ENCODE data around the gene CTNNBIP1. TPM values are rescaled to one million over a fixed set of nuclear protein-coding genes. Genes with fewer than 3 reads are reported as not detected.
A peak's percentile ranks its signal among the peaks of the same experiment; 100 is the strongest.

Gene CTNNBIP1
- total and polyA plus RNA-seq, 9 of the 15 experiments (the other 6 are each of a cell fraction or from before 2014, with no cell fraction given) = 0.65 to 29.2 (median 14.7) TPM

- Histone ChIP-seq H3K9me1 (ENCODE audit: control insufficient read depth, insufficient read depth, low read length) (no peaks in the 10 kb centered on the region), H2AFZ (ENCODE audit: low read depth, low read length) (no peak overlapping the region), H3K4me1 (replicated peaks in 1 of 2; ENCODE audit: control insufficient read depth in 2 of 2, insufficient read depth in 2 of 2, low read length in 2 of 2) (peaks cover 12 to 13% of the 10 kb centered on the region in 2 experiments), H3K4me3 (no peak overlapping the region), H3K27ac (ENCODE audit: extremely low read depth, low read depth, low read length) (no peak overlapping the region), H3K4me2 (ENCODE audit: insufficient read depth, low read length) (no peak overlapping the region), H3K27me3 (ENCODE audit: control insufficient read depth in 2 of 2, insufficient read depth in 2 of 2, low read length in 2 of 2) (no peaks in the 10 kb centered on the region), H3K79me2 (ENCODE audit: control insufficient read depth, insufficient read depth, low read length) (peaks cover 32% of the 10 kb centered on the region), H4K20me1 (replicated peaks; ENCODE audit: control insufficient read depth, insufficient read depth, low read length) (no peaks in the 10 kb centered on the region), H3K9ac (ENCODE audit: insufficient read depth in 1 of 2, low read depth in 2 of 2, low read length in 2 of 2) (no peak overlapping the region), H3K36me3 (ENCODE audit: control insufficient read depth, insufficient read depth, low read length) (peaks cover 26% of the 10 kb centered on the region), H3K9me3 (replicated peaks; ENCODE audit: control insufficient read depth, insufficient read depth, low read depth, low read length) (no peaks in the 10 kb centered on the region)
- in situ Hi-C loops (cut with MboI) (loop anchor here (10.0 kb wide), 1 partner anchor 72 kb away; no protein-coding TSS in a partner anchor), intact Hi-C loops (cut with micrococcal nuclease) (no loop called here)
- ATAC-seq (no peak), FAIRE-seq (no peak), DNase-seq (ENCODE audit: extremely low read depth in 1 of 4, low spot score in 3 of 4) (no peak)
- ChIA-PET CTCF (ENCODE audit: low intra/inter-chr PET ratio) (no interaction called here), POLR2A (no interaction called here)
- TF ChIP-seq ZNF77 (CRISPR knock-in tag; IDR thresholded peaks at IDR 0.05) (no peak), GABPB1 (CRISPR knock-in tag; IDR thresholded peaks at IDR 0.05) (no peak), PRPF4 (IDR thresholded peaks at IDR 0.05; ENCODE audit: insufficient read depth, low read depth, low read length, poor library complexity, severe bottlenecking) (no peak), ELF2 (CRISPR knock-in tag; IDR thresholded peaks at IDR 0.05) (no peak), ATF1 (CRISPR knock-in tag; IDR thresholded peaks at IDR 0.05) (no peak), ATF1 (tag; IDR thresholded peaks at IDR 0.05) (no peak), CTCF (IDR thresholded peaks at IDR 0.05 in 2 of 3, conservative IDR thresholded peaks at IDR 0.05 in 1 of 3; ENCODE audit: insufficient read depth in 2 of 3, low read depth in 1 of 3, low read length in 3 of 3) (no peak), HMBOX1 (IDR thresholded peaks at IDR 0.05) (no peak), ZNF518B (CRISPR knock-in tag; IDR thresholded peaks at IDR 0.05) (no peak), TARDBP (IDR thresholded peaks at IDR 0.05) (no peak), XRCC4 (IDR thresholded peaks at IDR 0.05; ENCODE audit: extremely low read depth, insufficient read depth, insufficient read length) (no peak), GTF2B (IDR thresholded peaks at IDR 0.05; ENCODE audit: extremely low read depth, insufficient read length) (no peak), MCM5 (IDR thresholded peaks at IDR 0.05; ENCODE audit: low read depth) (no peak)
- 78% methylated on average over 2 of the region's 2 CpGs for WGBS (ENCODE audit: insufficient coverage, low coverage, missing lambda C conversion rate)
- BruUV-seq (replicated peaks) = TSS peak; percentile 7
Measured at GRCh38 chr1:9946315-9946714, 36.2 kb upstream of the CTNNBIP1 start.
